Measurements from ENCODE around the gene DRD1. TPM values are rescaled to one million over a fixed set of nuclear protein-coding genes. Genes with fewer than 3 reads are reported as not detected.

DRD1 gene
- total RNA-seq, result 0.58 TPM
- long read RNA-seq, full-length matches to known transcripts, result 1 of 1 reads
- long read RNA-seq, partial matches to known transcripts, result 0 of 1 reads
- long read RNA-seq, other reads (novel, unspliced or antisense), result 0 of 1 reads

- peak; percentile 86 for ATAC-seq
- H3K4me1 ChIP-seq, result peaks cover 5% of the 10 kb centered on the region
- DNase-seq, result peak; percentile 69
- intact Hi-C loops (cut with DNase I), result loop anchor here (10.0 kb wide), 1 partner anchor 499 kb away; no protein-coding TSS in a partner anchor
- H3K27ac ChIP-seq, result peak within 1 kb of the TSS; percentile 11
- peak within 1 kb of the TSS; percentile 45 for H3K4me3 ChIP-seq
- peaks cover 46% of the 10 kb centered on the region for H3K27me3 ChIP-seq
- TF ChIP-seq CTCF (IDR thresholded peaks at IDR 0.05), result peak; percentile 68
- no peaks in the 10 kb centered on the region for H3K36me3 ChIP-seq
- no peaks in the 10 kb centered on the region for H3K9me3 ChIP-seq
These were observed at the start of gene DRD1 for GRCh38 chr5:175444060-175444904. TSS of gene DRD1 (minus strand) at chr5:175444182. CDS start at chr5:175443099, 1,083 bp downstream.

GRCh38 chr5:175493726-175494125 lies 49.7 kb upstream of the DRD1 start:
- Histone ChIP-seq H3K27me3 (no peaks in the 10 kb centered on the region), H3K4me1 (no peaks in the 10 kb centered on the region), H3K4me3 (no peak overlapping the region), H3K36me3 (peaks cover 32% of the 10 kb centered on the region), H3K9me3 (no peaks in the 10 kb centered on the region), H3K27ac (no peak overlapping the region)
- TF ChIP-seq CTCF (IDR thresholded peaks at IDR 0.05), result no peak
- intact Hi-C loops (cut with DNase I), result no loop called here
- ATAC-seq (no peak), DNase-seq (no peak)

GRCh38 chr5:175493260-175493659 lies 49.3 kb upstream of the DRD1 start:
- H3K27ac ChIP-seq, result no peak overlapping the region
- TF ChIP-seq CTCF (IDR thresholded peaks at IDR 0.05), result no peak
- H3K9me3 ChIP-seq, result no peaks in the 10 kb centered on the region
- H3K36me3 ChIP-seq, result peaks cover 32% of the 10 kb centered on the region
- no peak for ATAC-seq
- no peaks in the 10 kb centered on the region for H3K4me1 ChIP-seq
- intact Hi-C loops (cut with DNase I), result no loop called here
- DNase-seq, result no peak
- H3K27me3 ChIP-seq, result no peaks in the 10 kb centered on the region
- H3K4me3 ChIP-seq, result no peak overlapping the region

- no peak overlapping the region for H3K27ac ChIP-seq
- ATAC-seq (no peak), DNase-seq (no peak)
- intact Hi-C loops (cut with DNase I), result no loop called here
- no peak for TF ChIP-seq CTCF (IDR thresholded peaks at IDR 0.05)
- H3K4me1 ChIP-seq, result no peaks in the 10 kb centered on the region
- H3K4me3 ChIP-seq, result no peak overlapping the region
- H3K27me3 ChIP-seq, result no peaks in the 10 kb centered on the region
- H3K9me3 ChIP-seq, result no peaks in the 10 kb centered on the region
- H3K36me3 ChIP-seq, result peaks cover 32% of the 10 kb centered on the region
These were observed 47.2 kb upstream of the DRD1 start for GRCh38 chr5:175491223-175491622.

GRCh38 chr5:175489693-175490443 lies 45.9 kb upstream of the DRD1 start:
- Histone ChIP-seq H3K36me3 (peaks cover 28% of the 10 kb centered on the region), H3K9me3 (no peaks in the 10 kb centered on the region), H3K27ac (no peak overlapping the region), H3K27me3 (no peaks in the 10 kb centered on the region), H3K4me1 (no peaks in the 10 kb centered on the region), H3K4me3 (no peak overlapping the region)
- no peak for TF ChIP-seq CTCF (IDR thresholded peaks at IDR 0.05)
- intact Hi-C loops (cut with DNase I), result no loop called here
- ATAC-seq (no peak), DNase-seq (no peak)
